Measurements from ENCODE around the gene HSPB1.

GRCh38 chr7:76272142-76272541 is 30.3 kb upstream of the HSPB1 start:
- TF ChIP-seq GABPA (IDR thresholded peaks at IDR 0.05; ENCODE audit: low read depth, low read length): no peak
- TF ChIP-seq GABPA (CRISPR knock-in tag; IDR thresholded peaks at IDR 0.05; ENCODE audit: low read depth): no peak
- no peak for TF ChIP-seq ZNF704 (CRISPR knock-in tag; IDR thresholded peaks at IDR 0.05; ENCODE audit: borderline replicate concordance)
- TF ChIP-seq CTCF (CRISPR knock-in tag; IDR thresholded peaks at IDR 0.05): no peak
- no peak for TF ChIP-seq MAX (IDR thresholded peaks at IDR 0.05)
- TF ChIP-seq ZMYM3 (CRISPR knock-in tag; IDR thresholded peaks at IDR 0.05): no peak
- TF ChIP-seq ZNF3 (CRISPR knock-in tag; IDR thresholded peaks at IDR 0.05): no peak
- TF ChIP-seq NR2C2 (CRISPR knock-in tag; IDR thresholded peaks at IDR 0.05; ENCODE audit: borderline replicate concordance): no peak

Measured in HepG2 (cell line).